ENCODE data around the gene CHRNA5.

Gene CHRNA5

GRCh38 chr15:78629716-78630065 lies 64.4 kb downstream of the CHRNA5 start:
- H3K27me3 Mint-ChIP-seq, result peaks cover 45% of the 10 kb centered on the region
- no peak overlapping the region for H3K27ac Mint-ChIP-seq
- H3K9me3 Mint-ChIP-seq, result peaks cover 2% of the 10 kb centered on the region
- H3K4me3 Mint-ChIP-seq, result no peak overlapping the region
- H3K36me3 Mint-ChIP-seq, result no peaks in the 10 kb centered on the region
- CTCF ChIA-PET, result no interaction called here
- DNase-seq, result no peak
- no peaks in the 10 kb centered on the region for H3K4me1 Mint-ChIP-seq

DNA sequence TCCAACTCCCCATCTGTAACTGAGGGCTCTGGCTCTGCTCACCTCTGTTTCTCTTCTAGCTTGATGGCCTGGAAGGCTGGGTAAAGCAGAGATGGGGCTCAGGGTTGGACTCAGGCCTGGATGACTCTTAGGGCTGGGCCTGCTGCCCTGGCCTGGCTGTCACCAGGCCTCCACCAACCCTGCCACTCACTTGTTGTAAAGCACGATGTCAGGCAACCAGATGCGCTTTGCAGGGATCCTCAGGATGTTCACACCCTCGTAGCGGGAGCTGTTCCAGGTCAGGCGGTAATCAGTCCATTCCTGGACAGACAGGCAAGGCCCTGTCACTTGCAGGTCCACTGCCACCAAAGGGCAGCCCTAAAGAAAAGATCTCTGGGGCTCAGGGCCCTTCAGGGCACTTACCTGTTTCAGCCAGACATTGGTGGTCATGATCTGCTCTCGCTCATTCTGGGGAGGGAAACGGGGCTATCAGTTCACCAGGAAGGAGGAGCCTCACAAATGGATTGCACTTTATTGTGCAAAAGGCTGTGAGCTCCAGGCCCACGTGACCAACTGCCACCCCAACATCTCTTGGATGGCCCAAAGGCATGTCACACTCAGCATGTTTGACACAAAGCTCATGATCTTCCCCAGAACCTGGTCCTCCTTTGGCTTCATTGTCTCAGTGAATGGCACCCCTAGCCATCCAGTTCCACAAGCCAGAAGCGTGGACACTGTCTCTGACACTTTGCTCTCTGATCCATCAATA lies 65.7 kb downstream of the CHRNA5 start:
- CTCF ChIA-PET, result interaction anchor here (0.9 to 1.0 kb wide), 2 partner anchors 8 to 12 kb away, joined by 3 read pairs; no protein-coding TSS in a partner anchor
- H3K27ac Mint-ChIP-seq, result no peak overlapping the region
- H3K4me3 Mint-ChIP-seq, result no peak overlapping the region
- peaks cover 36% of the 10 kb centered on the region for H3K27me3 Mint-ChIP-seq
- H3K9me3 Mint-ChIP-seq, result peaks cover 2% of the 10 kb centered on the region
- H3K4me1 Mint-ChIP-seq, result no peaks in the 10 kb centered on the region
- no peaks in the 10 kb centered on the region for H3K36me3 Mint-ChIP-seq
- DNase-seq, result no peak

- CTCF ChIA-PET, result no interaction called here
Measured at GRCh38 chr15:78633348-78633747, 68.0 kb downstream of the CHRNA5 start.

DNA sequence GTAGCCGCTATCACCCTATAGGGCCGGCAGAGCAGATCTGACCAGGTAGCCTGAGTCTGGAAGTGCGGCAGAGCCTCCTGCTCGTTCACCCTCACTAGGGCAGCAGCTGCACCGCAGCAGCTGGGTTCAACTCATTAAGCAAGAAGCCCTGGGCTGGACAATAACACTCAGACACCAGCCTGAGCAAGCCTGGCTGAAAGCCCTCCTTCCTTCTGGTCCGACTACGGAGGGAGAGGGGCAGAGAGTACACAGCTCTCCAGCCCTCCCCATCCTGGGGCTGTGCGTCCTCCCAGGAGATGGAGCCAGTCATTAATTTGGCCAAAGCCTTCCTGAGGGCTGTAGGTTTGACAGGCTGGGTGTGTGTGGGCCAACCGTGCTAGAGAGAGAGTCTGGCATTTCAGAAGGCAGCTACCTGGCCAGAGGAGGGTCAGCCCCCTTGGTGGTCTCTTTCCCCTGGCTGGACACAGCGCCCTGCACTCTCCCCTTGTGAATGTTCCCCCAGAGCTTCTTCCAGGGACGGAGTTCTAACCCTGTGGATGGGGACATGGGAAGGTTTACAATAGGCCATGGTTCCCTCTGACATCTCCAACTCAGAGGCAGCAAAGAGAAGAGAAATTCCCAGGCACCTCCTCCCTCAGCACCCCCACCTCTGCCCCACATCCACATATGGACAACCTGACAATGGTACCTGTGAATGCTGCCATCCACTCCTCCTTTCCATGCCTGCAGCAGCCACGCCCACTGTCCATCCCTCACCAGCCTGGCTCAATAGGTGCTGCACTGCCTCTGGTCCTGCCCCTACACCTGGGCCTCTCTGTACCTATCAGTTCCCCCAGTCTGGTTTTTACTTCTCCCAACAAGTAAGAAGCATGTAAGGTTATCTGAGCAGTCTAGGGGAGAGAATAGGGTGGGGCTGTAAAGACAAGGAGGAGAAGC lies 69.2 kb downstream of the CHRNA5 start:
- Mint-ChIP-seq H3K27ac (no peak overlapping the region), H3K9me3 (peaks cover 2% of the 10 kb centered on the region), H3K4me3 (no peak overlapping the region), H3K36me3 (no peaks in the 10 kb centered on the region), H3K4me1 (no peaks in the 10 kb centered on the region), H3K27me3 (peaks cover 39% of the 10 kb centered on the region)
- DNase-seq, result no peak
- CTCF ChIA-PET, result interaction anchor here (0.8 to 1.3 kb wide), 2 partner anchors 76 to 105 kb away, joined by 3 read pairs; no protein-coding TSS in a partner anchor

More at GRCh38 chr15:78633348-78633747, 68.0 kb downstream of the CHRNA5 start:
- H3K36me3 Mint-ChIP-seq, result no peaks in the 10 kb centered on the region
- peaks cover 2% of the 10 kb centered on the region for H3K9me3 Mint-ChIP-seq
- H3K4me1 Mint-ChIP-seq, result no peaks in the 10 kb centered on the region
- H3K4me3 Mint-ChIP-seq, result no peak overlapping the region
- DNase-seq, result no peak
- H3K27ac Mint-ChIP-seq, result no peak overlapping the region
- H3K27me3 Mint-ChIP-seq, result peaks cover 39% of the 10 kb centered on the region

DNA sequence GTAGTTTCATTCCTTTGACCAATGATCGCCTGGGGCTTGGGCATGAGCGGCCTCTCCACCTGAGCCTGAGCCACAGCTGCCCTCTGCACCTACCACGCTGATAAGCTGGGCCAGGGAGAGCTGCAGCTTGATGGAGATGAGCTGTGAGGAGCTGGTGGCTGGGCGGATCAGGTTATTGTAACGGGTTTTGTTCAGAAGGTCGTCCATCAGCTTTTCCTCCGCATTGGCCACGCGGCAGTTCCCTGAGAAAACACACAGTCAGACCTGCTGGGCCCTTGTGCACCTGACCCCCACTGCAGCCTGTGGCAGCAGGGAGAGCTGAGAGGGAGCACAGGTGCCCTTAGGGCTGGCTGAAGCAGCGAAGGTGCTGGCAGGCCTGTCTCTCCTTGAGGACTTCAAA lies 70.0 kb downstream of the CHRNA5 start:
- peaks cover 43% of the 10 kb centered on the region for H3K27me3 Mint-ChIP-seq
- CTCF ChIA-PET, result interaction anchor here (0.9 to 1.4 kb wide), 4 partner anchors 14 to 104 kb away, joined by 3 to 4 read pairs (median 3); no protein-coding TSS in a partner anchor

DNA sequence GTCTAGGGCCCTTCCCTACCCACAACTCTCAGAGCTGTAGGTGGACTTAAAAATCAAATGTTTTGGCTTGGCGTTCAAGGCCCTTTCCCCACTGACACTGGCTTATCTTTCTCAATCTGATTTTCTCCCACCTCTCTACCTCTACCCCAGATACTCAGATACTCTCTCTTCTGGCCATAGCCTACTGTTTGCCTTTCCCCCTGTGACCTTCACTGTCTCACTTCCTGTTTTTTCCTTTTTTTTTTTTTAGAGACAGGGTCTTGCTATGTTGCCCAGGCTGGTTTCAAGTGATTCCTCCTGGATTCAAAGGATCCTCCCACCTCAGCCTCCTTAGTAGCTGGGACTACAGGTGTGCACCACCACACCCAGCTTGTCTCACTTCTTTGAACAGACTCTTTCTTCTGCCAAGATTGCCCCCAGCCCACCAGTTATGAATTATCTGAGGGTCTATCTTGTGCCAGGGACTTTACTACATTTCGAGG lies 71.1 kb downstream of the CHRNA5 start:
- no peak overlapping the region for H3K4me3 Mint-ChIP-seq
- CTCF ChIA-PET, result interaction anchor here (0.9 to 2.2 kb wide), 3 partner anchors 71 to 103 kb away, joined by 3 to 9 read pairs (median 4); no protein-coding TSS in a partner anchor
- no peak for DNase-seq
- H3K27ac Mint-ChIP-seq, result no peak overlapping the region
- no peaks in the 10 kb centered on the region for H3K36me3 Mint-ChIP-seq
- H3K4me1 Mint-ChIP-seq, result peaks cover 7% of the 10 kb centered on the region
- peaks cover 54% of the 10 kb centered on the region for H3K27me3 Mint-ChIP-seq
- H3K9me3 Mint-ChIP-seq, result peaks cover 2% of the 10 kb centered on the region

More for the DNA sequence above, 70.0 kb downstream of the CHRNA5 start:
- Mint-ChIP-seq H3K4me3 (no peak overlapping the region), H3K36me3 (no peaks in the 10 kb centered on the region), H3K4me1 (peaks cover 1% of the 10 kb centered on the region), H3K9me3 (peaks cover 2% of the 10 kb centered on the region), H3K27ac (no peak overlapping the region)
- DNase-seq, result no peak

GRCh38 chr15:78637776-78638435 lies 72.6 kb downstream of the CHRNA5 start:
- Mint-ChIP-seq H3K27ac (no peak overlapping the region), H3K9me3 (peaks cover 2% of the 10 kb centered on the region), H3K4me3 (no peak overlapping the region), H3K36me3 (no peaks in the 10 kb centered on the region), H3K27me3 (peaks cover 63% of the 10 kb centered on the region), H3K4me1 (peaks cover 15% of the 10 kb centered on the region)
- no peak for DNase-seq
- CTCF ChIA-PET, result interaction anchor here (1.1 to 2.2 kb wide), 8 partner anchors 11 to 330 kb away, joined by 3 to 10 read pairs (median 4); partner anchors contain the start of gene CHRNA3

DNA sequence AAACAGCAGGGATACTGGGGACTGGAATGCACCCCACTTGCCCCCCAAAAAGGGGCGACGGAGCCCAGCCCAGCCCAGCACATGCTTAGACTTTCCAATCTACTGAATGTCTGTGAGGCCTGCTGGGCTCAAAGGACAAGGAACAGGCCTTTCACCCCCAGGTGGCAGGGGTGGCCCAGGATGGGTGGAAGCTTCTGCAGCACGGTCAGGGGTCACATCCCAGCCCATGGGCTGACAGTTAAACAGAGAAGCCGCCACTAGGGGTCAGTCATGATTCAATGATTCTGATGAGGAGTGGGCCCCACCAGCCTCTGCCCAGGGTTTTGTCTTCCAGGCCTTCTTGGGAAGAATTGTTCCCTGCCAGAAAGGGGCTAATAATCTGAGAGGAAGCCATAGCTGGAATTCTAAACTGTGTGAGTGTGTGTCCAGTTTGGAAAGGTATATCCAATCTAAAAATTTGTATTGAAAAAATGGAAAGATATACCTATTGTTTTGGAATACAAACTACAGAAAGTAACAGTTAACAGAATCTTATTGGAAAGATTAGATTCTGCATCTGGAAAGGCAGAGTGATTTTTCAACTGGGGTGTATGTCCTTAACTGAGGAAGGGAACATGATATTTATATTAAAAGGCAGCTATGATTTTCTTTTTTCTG lies 73.5 kb downstream of the CHRNA5 start:
- Mint-ChIP-seq H3K36me3 (no peaks in the 10 kb centered on the region), H3K9me3 (no peaks in the 10 kb centered on the region), H3K4me1 (peaks cover 15% of the 10 kb centered on the region), H3K27ac (no peak overlapping the region), H3K4me3 (no peak overlapping the region), H3K27me3 (peaks cover 59% of the 10 kb centered on the region)
- CTCF ChIA-PET, result interaction anchor here (0.9 to 3.3 kb wide), 12 partner anchors 8 to 331 kb away, joined by 3 to 24 read pairs (median 4); partner anchors contain the start of gene CHRNA3
- DNase-seq, result peak; percentile 68

DNA sequence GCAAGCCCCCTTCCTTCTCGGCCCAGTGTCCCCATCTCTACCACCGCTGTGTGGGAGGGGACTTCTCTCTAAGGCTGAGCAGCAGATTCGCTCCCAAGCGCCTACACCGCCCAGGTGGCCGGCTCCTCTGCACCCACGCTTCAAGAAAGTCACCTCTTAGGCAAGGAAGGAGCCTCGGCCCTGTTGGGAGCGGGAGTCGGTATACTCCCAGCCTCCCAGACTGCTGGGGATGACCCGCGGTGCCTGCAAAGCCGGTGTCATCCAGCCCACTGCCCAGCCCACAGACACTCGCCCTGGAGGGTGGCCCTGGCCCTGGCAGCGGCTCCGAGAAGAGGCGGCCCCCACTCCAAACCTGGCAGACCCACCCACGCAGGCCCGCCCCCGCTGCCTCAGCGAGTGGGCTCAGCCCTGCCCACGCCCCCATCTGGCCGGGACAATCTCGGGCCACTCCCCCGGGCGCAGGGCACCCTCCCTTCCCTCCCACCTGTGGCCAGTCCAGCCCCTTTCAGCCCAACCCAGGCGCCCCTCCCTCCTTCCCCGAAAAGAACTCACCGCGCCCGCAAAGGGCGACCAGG lies 75.3 kb downstream of the CHRNA5 start:
- no peaks in the 10 kb centered on the region for H3K9me3 Mint-ChIP-seq
- DNase-seq, result peak; percentile 34
- peaks cover 15% of the 10 kb centered on the region for H3K4me1 Mint-ChIP-seq
- peak overlapping the region; percentile 57 for H3K4me3 Mint-ChIP-seq
- H3K27me3 Mint-ChIP-seq, result peaks cover 56% of the 10 kb centered on the region
- CTCF ChIA-PET, result interaction anchor here (0.9 to 3.3 kb wide), 4 partner anchors 21 to 98 kb away, joined by 3 to 24 read pairs (median 6); no protein-coding TSS in a partner anchor
- H3K36me3 Mint-ChIP-seq, result no peaks in the 10 kb centered on the region
- no peak overlapping the region for H3K27ac Mint-ChIP-seq

DNA sequence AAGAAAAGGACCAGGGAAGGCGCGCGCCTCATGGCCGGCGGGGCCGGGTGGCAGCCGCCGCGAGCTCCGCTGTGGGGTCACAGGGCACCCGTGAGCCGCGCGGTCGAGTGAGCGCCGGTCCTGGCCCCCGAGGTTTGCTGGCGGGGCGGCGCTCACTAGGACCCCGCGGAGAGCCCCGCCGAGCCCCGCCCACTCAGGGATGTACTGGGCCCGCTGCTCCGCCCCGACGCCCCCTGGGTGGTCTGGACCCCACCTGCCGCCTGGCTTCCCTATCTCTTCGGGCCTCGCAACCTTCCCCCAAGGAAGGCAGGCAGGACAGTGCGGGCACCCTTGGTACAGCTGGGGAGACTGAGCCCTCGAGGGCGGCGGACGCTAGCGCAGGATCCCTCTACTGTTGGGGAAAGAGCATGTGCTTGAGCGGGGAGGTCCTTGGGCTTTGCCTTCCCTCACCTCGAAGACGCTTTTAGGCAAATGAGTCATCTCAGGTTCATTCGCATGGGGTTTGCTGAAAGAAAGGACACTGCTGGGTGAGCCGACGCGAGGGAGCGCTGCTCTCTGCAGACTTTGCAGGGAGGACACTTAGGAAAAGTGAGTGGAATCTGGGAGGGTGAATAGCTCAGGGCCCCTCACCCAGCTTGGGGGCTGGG lies 75.9 kb downstream of the CHRNA5 start, which contains the start of gene CHRNB4:
CHRNB4 (minus strand) TSS at position 109 of the 647 bp plus-strand sequence; CDS start at position 32, 77 bp downstream.
- Mint-ChIP-seq H3K9me3 (no peaks in the 10 kb centered on the region), H3K27ac (no peak within 1 kb of the TSS), H3K36me3 (no peaks in the 10 kb centered on the region), H3K4me1 (peaks cover 15% of the 10 kb centered on the region), H3K4me3 (peak within 1 kb of the TSS; percentile 57), H3K27me3 (peaks cover 55% of the 10 kb centered on the region)
- peak; percentile 41 for DNase-seq
- CTCF ChIA-PET, result interaction anchor here (1.0 to 3.3 kb wide), 2 partner anchors 22 to 69 kb away, joined by 3 to 24 read pairs; no protein-coding TSS in a partner anchor

GRCh38 chr15:78641749-78642275 lies 76.5 kb downstream of the CHRNA5 start:
- CTCF ChIA-PET, result interaction anchor here (3.3 kb wide), 1 partner anchor 69 kb away, joined by 24 read pairs; no protein-coding TSS in a partner anchor
- Mint-ChIP-seq H3K9me3 (no peaks in the 10 kb centered on the region), H3K4me1 (peaks cover 15% of the 10 kb centered on the region), H3K27me3 (peaks cover 49% of the 10 kb centered on the region), H3K36me3 (no peaks in the 10 kb centered on the region), H3K27ac (no peak overlapping the region), H3K4me3 (peak overlapping the region; percentile 56)
- no peak for DNase-seq

GRCh38 chr15:78642331-78642730 lies 77.0 kb downstream of the CHRNA5 start:
- peaks cover 15% of the 10 kb centered on the region for H3K4me1 Mint-ChIP-seq
- no peak overlapping the region for H3K27ac Mint-ChIP-seq
- no peak overlapping the region for H3K4me3 Mint-ChIP-seq
- CTCF ChIA-PET, result interaction anchor here (0.7 kb wide), 2 partner anchors 68 to 70 kb away, joined by 3 read pairs; no protein-coding TSS in a partner anchor
- H3K36me3 Mint-ChIP-seq, result no peaks in the 10 kb centered on the region
- H3K9me3 Mint-ChIP-seq, result no peaks in the 10 kb centered on the region
- H3K27me3 Mint-ChIP-seq, result peaks cover 44% of the 10 kb centered on the region
- no peak for DNase-seq

Measured in activated naive CD4-positive, alpha-beta T cell treated with anti-CD3 and anti-CD28 coated beads, Interleukin-2, amount 10 ng/mL, durations not matched to agents 7 days and 5 days (primary cell).